NT2/D1 (cell line): ENCODE measurements around the gene RPS6KC1.
"Not testable (repeated sequence)": the region's sequence is repeated elsewhere in the genome, so short reads cannot be mapped to it uniquely, and the experiment has no call there.

Source experiments
- DNase-seq: peaks from one replicate; pipeline ENCODE4 v3.0.0-alpha.2; 2011; ENCODE audit warnings: low read depth, low spot score
- H3K27me3 ChIP-seq: 2 replicates; pipeline ENCODE4 v1.6.0; 2011; ENCODE audit warnings: mild to moderate bottlenecking; ENCODE audit not compliant: insufficient read length, insufficient read depth
- H3K36me3 ChIP-seq: 2 replicates; pipeline ENCODE4 v1.6.1; 2011; ENCODE audit warnings: mild to moderate bottlenecking, low read length, mixed read lengths; ENCODE audit not compliant: insufficient read depth, insufficient read length
- H3K4me1 ChIP-seq: 2 replicates; pipeline ENCODE4 v1.5.1; 2011; ENCODE audit not compliant: insufficient read depth, insufficient read length
- H3K4me3 ChIP-seq: 2 replicates; pipeline ENCODE4 v1.5.1; 2011; ENCODE audit warnings: low read depth; ENCODE audit not compliant: insufficient read length
- H3K9ac ChIP-seq: 2 replicates; pipeline ENCODE4 v1.6.0; 2011; ENCODE audit warnings: low read depth; ENCODE audit not compliant: insufficient read length
- H3K9me3 ChIP-seq: 2 replicates; pipeline ENCODE4 v1.5.1; 2011; ENCODE audit warnings: mild to moderate bottlenecking, low read length; ENCODE audit not compliant: insufficient read depth
- SUZ12 ChIP-seq: IDR thresholded peaks from 2 replicates; pipeline ENCODE4 v1.6.1; 2011; ENCODE audit not compliant: insufficient read length, insufficient read depth; ENCODE audit errors: extremely low read depth
- YY1 ChIP-seq: IDR thresholded peaks from 2 replicates; pipeline ENCODE4 v1.6.1; 2011; ENCODE audit not compliant: insufficient read length, insufficient read depth
- ZNF274 ChIP-seq: IDR thresholded peaks from 2 replicates; pipeline ENCODE4 v1.6.1; 2011; ENCODE audit warnings: mild to moderate bottlenecking, low read depth, low read length

RPS6KC1 gene

GRCh38 chr1:213315571-213315970, 264.5 kb downstream of the RPS6KC1 start:
- no peaks in the 10 kb centered on the region for H3K4me1 ChIP-seq
- TF ChIP-seq SUZ12 (no peak), YY1 (no peak), ZNF274 (no peak)
- no peak for DNase-seq
- no peak overlapping the region for H3K4me3 ChIP-seq
- H3K9me3 ChIP-seq: no peaks in the 10 kb centered on the region; the same call in 1 of the 2 replicates
- no peaks in the 10 kb centered on the region for H3K27me3 ChIP-seq
- H3K36me3 ChIP-seq: no peaks in the 10 kb centered on the region
- no peak overlapping the region for H3K9ac ChIP-seq

DNA sequence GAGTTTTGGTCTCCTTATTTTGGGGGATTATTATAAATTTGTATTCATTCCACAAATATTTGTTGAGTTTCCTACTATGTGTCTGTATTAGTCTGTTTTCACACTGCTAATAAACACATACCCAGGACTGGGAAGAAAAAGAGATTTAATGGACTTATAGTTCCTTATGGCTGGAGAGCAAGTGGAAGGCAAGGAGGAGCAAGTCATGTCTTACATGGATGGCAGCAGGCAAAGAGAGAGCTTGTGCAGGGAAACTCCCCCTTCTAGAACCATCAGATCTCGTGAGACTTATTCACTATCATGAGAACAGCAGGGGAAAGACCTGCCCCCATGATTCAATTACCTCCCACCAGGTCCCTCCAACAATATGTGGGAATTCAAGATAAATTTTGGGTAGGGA, 267.4 kb downstream of the RPS6KC1 start:
- not testable (repeated sequence) for H3K27me3 ChIP-seq, H3K36me3 ChIP-seq, H3K9me3 ChIP-seq, H3K4me3 ChIP-seq, H3K9ac ChIP-seq, DNase-seq, H3K4me1 ChIP-seq

- H3K4me3 ChIP-seq: no peak overlapping the region
- H3K9ac ChIP-seq: no peak overlapping the region
- H3K36me3 ChIP-seq: no peaks in the 10 kb centered on the region
- no peaks in the 10 kb centered on the region; the same call in 1 of the 2 replicates for H3K9me3 ChIP-seq
- DNase-seq: no peak
- no peaks in the 10 kb centered on the region for H3K4me1 ChIP-seq
- no peaks in the 10 kb centered on the region for H3K27me3 ChIP-seq
- TF ChIP-seq YY1 (no peak), ZNF274 (no peak), SUZ12 (no peak)
Observed at GRCh38 chr1:213320191-213320870, 269.3 kb downstream of the RPS6KC1 start.
